Endometrium (tissue), 2 donors: ENCODE measurements around the gene SDK1.

Source experiments
- FAIRE-seq: peaks from 2 replicates; lab custom pipeline; 2012; peaks lifted over from hg19 to GRCh38; lab: Jason Lieb, UNC
- donor health status: control.
- donor health status: control.

The SDK1 gene

GRCh38 chr7:4162884-4163564, 862.0 kb downstream of the SDK1 start:
- no peak for FAIRE-seq

- FAIRE-seq, result no peak
Measured at GRCh38 chr7:4163565-4164203, 862.6 kb downstream of the SDK1 start.

- no peak for FAIRE-seq
Measured at GRCh38 chr7:4164556-4164955, 863.5 kb downstream of the SDK1 start.

- no peak for FAIRE-seq
Measured at GRCh38 chr7:4166340-4166739, 865.3 kb downstream of the SDK1 start.

GRCh38 chr7:4166807-4167206, 865.8 kb downstream of the SDK1 start:
- FAIRE-seq, result no peak

- FAIRE-seq, result no peak
Measured at GRCh38 chr7:4167385-4167910, 866.4 kb downstream of the SDK1 start.

- no peak for FAIRE-seq
Measured at GRCh38 chr7:4168041-4168440, 867.0 kb downstream of the SDK1 start.

- no peak for FAIRE-seq
Measured at GRCh38 chr7:4168541-4168940, 867.5 kb downstream of the SDK1 start.

- FAIRE-seq, result no peak
Measured at GRCh38 chr7:4169455-4169854, 868.4 kb downstream of the SDK1 start.

GRCh38 chr7:4170997-4171786, 870.1 kb downstream of the SDK1 start:
- FAIRE-seq, result no peak

- FAIRE-seq, result no peak
Measured at GRCh38 chr7:4172883-4173282, 871.8 kb downstream of the SDK1 start.

- no peak for FAIRE-seq
Measured at GRCh38 chr7:4173615-4174014, 872.6 kb downstream of the SDK1 start.

GRCh38 chr7:4174016-4174415, 873.0 kb downstream of the SDK1 start:
- FAIRE-seq, result no peak

- FAIRE-seq, result no peak
Measured at GRCh38 chr7:4174451-4174850, 873.4 kb downstream of the SDK1 start.

GRCh38 chr7:4174884-4175283, 873.8 kb downstream of the SDK1 start:
- no peak for FAIRE-seq

- FAIRE-seq, result no peak
Measured at GRCh38 chr7:4175346-4175973, 874.4 kb downstream of the SDK1 start.

- FAIRE-seq, result no peak
Measured at GRCh38 chr7:4177001-4177400, 875.9 kb downstream of the SDK1 start.

GRCh38 chr7:4178416-4178815, 877.4 kb downstream of the SDK1 start:
- FAIRE-seq, result no peak

- FAIRE-seq, result no peak
Measured at GRCh38 chr7:4178916-4179687, 878.0 kb downstream of the SDK1 start.

GRCh38 chr7:4179688-4180380, 878.8 kb downstream of the SDK1 start:
- FAIRE-seq, result no peak

GRCh38 chr7:4181446-4181845, 880.4 kb downstream of the SDK1 start:
- FAIRE-seq, result no peak
